NCI-H146 treated with DMSO at 0.1 percent for 48 hours (cell line): ENCODE results near the gene CASZ1.

Source experiments
- DNase-seq: peaks from one replicate; lab custom pipeline; 2025; ENCODE audit not compliant: unreplicated experiment; lab: John Stamatoyannopoulos, UW

The CASZ1 gene

GRCh38 chr1:10796029-10796944 is at the start of gene CASZ1:
Gene CASZ1 (minus strand): TSS chr1:10796646. CDS start chr1:10693889, 102,757 bp downstream.
- DNase-seq = peak; percentile 9

- no peak for DNase-seq
These were observed 47.3 kb upstream of the CASZ1 start for GRCh38 chr1:10843697-10844096.

GRCh38 chr1:10841118-10841517 is 44.7 kb upstream of the CASZ1 start:
- DNase-seq = peak; percentile 59

GRCh38 chr1:10839188-10839770 is 42.8 kb upstream of the CASZ1 start:
- no peak for DNase-seq

GRCh38 chr1:10838541-10838940 is 42.1 kb upstream of the CASZ1 start:
- no peak for DNase-seq

- DNase-seq = no peak
These were observed 40.3 kb upstream of the CASZ1 start for GRCh38 chr1:10836726-10837125.

GRCh38 chr1:10835822-10836421 is 39.5 kb upstream of the CASZ1 start:
- peak; percentile 56 for DNase-seq

GRCh38 chr1:10835421-10835820 is 39.0 kb upstream of the CASZ1 start:
- no peak for DNase-seq

- no peak for DNase-seq
These were observed 38.4 kb upstream of the CASZ1 start for GRCh38 chr1:10834770-10835412.

GRCh38 chr1:10833630-10834557 is 37.4 kb upstream of the CASZ1 start:
- DNase-seq = no peak

- DNase-seq = no peak
These were observed 36.3 kb upstream of the CASZ1 start for GRCh38 chr1:10832703-10833102.

GRCh38 chr1:10830961-10831668 is 34.7 kb upstream of the CASZ1 start:
- no peak for DNase-seq

GRCh38 chr1:10829965-10830515 is 33.6 kb upstream of the CASZ1 start:
- DNase-seq = no peak

GRCh38 chr1:10829067-10829818 is 32.8 kb upstream of the CASZ1 start:
- DNase-seq = no peak

GRCh38 chr1:10827377-10828333 is 31.2 kb upstream of the CASZ1 start:
- DNase-seq = no peak

GRCh38 chr1:10825592-10825991 is 29.1 kb upstream of the CASZ1 start:
- no peak for DNase-seq

GRCh38 chr1:10824821-10825540 is 28.5 kb upstream of the CASZ1 start:
- DNase-seq = no peak
